NCI-H226 (cell line): ENCODE data around the gene ATXN7L2.

Experiments used
- DNase-seq: peaks from one replicate; pipeline ENCODE4 v3.0.0-alpha.2; 2015

Gene ATXN7L2

GRCh38 chr1:109476825-109477224 lies 6.9 kb upstream of the ATXN7L2 start:
- DNase-seq = no peak

GRCh38 chr1:109477821-109478220 lies 5.9 kb upstream of the ATXN7L2 start:
- DNase-seq = no peak

- no peak for DNase-seq
Measured at GRCh38 chr1:109478806-109479205, 4.9 kb upstream of the ATXN7L2 start.

- DNase-seq = no peak
Measured at GRCh38 chr1:109479311-109479710, 4.4 kb upstream of the ATXN7L2 start.

GRCh38 chr1:109479901-109480300 lies 3.8 kb upstream of the ATXN7L2 start:
- no peak for DNase-seq

GRCh38 chr1:109481646-109482045 lies 2.1 kb upstream of the ATXN7L2 start:
- no peak for DNase-seq

GRCh38 chr1:109482242-109482641 lies 1.5 kb upstream of the ATXN7L2 start:
- DNase-seq = no peak

GRCh38 chr1:109482791-109483671 lies 674 bp upstream of the ATXN7L2 start:
- no peak for DNase-seq

GRCh38 chr1:109484519-109484975 lies 842 bp downstream of the ATXN7L2 start:
- no peak for DNase-seq

- no peak for DNase-seq
Measured at GRCh38 chr1:109485001-109485400, 1.3 kb downstream of the ATXN7L2 start.

GRCh38 chr1:109487261-109487660 lies 3.6 kb downstream of the ATXN7L2 start:
- DNase-seq = no peak

GRCh38 chr1:109488201-109488600 lies 4.5 kb downstream of the ATXN7L2 start:
- DNase-seq = no peak

- DNase-seq = no peak
Measured at GRCh38 chr1:109488696-109489095, 5.0 kb downstream of the ATXN7L2 start.

GRCh38 chr1:109490029-109490933 lies 6.6 kb downstream of the ATXN7L2 start:
- peak; percentile 52 for DNase-seq

GRCh38 chr1:109490934-109491302 lies 7.2 kb downstream of the ATXN7L2 start:
- no peak for DNase-seq

- no peak for DNase-seq
Measured at GRCh38 chr1:109491372-109491771, 7.7 kb downstream of the ATXN7L2 start.

GRCh38 chr1:109492779-109493178 lies 9.1 kb downstream of the ATXN7L2 start:
- no peak for DNase-seq

GRCh38 chr1:109493227-109493626 lies 9.5 kb downstream of the ATXN7L2 start:
- DNase-seq = peak; percentile 22

GRCh38 chr1:109493805-109494539 lies 10.3 kb downstream of the ATXN7L2 start, which contains the start of gene CYB561D1:
TSS of gene CYB561D1 (plus strand) at chr1:109494094. CDS start at chr1:109494140, 46 bp downstream.
- peak; percentile 74 for DNase-seq

GRCh38 chr1:109495738-109496137 lies 12.0 kb downstream of the ATXN7L2 start:
- DNase-seq = no peak

GRCh38 chr1:109497449-109498160 lies 13.9 kb downstream of the ATXN7L2 start:
- DNase-seq = no peak

GRCh38 chr1:109498161-109498801 lies 14.6 kb downstream of the ATXN7L2 start:
- DNase-seq = no peak
